SK-N-SH (cell line): ENCODE results near the gene FYCO1. TPM values are rescaled to one million over a fixed set of nuclear protein-coding genes. Genes with fewer than 3 reads are reported as not detected.

Source experiments
- CTCF ChIA-PET: fragments of 300-600, 350-600 bp; formaldehyde crosslinking; extraction: SDS; loops from one replicate; lab custom pipeline; 2021; lab: Yijun Ruan, JAX
- POLR2A ChIA-PET: fragments of 350-600 bp; sonication (Branson Sonifier 250); formaldehyde crosslinking; extraction: SDS; loops from one replicate; lab custom pipeline; 2020; ENCODE audit warnings: antibody characterized with exemption, inconsistent platforms; lab: Yijun Ruan, JAX
- DNase-seq: peaks from one replicate; pipeline ENCODE4 v3.0.0; 2012
- H2AFZ ChIP-seq: fragments of 200-600 bp; sonication (generic); 2 replicates; pipeline ENCODE4 v1.8.1; 2016; ENCODE audit warnings: antibody characterized with exemption, mild to moderate bottlenecking, low read depth
- H3F3A ChIP-seq: fragments of 200-600 bp; sonication (generic); replicated peaks from 2 replicates; pipeline ENCODE3; 2016; ENCODE audit warnings: antibody characterized with exemption, mild to moderate bottlenecking; ENCODE audit not compliant: insufficient read depth
- H3K27ac ChIP-seq, 2 experiments: fragments of 200-500 bp in 1 of 2; fragments of 200-600 bp in 1 of 2; sonication (Bioruptor generic) in 1 of 2; sonication (generic), shearing (Covaris generic) in 1 of 2; 2 replicates each; pipeline versions ENCODE4 v1.5.1 to v1.6.1; 2014 to 2016; ENCODE audit warnings: low read depth in 2 of 2, inconsistent platforms in 1 of 2, low read length in 1 of 2, mild to moderate bottlenecking in 1 of 2, mixed read lengths in 1 of 2
- H3K27me3 ChIP-seq: fragments of 200-600 bp; sonication (generic), shearing (Covaris generic); 2 replicates; pipeline ENCODE4 v1.6.1; 2016; ENCODE audit warnings: mixed run types; ENCODE audit not compliant: insufficient read depth
- H3K36me3 ChIP-seq, 2 experiments: fragments of 200-500 bp in 1 of 2; fragments of 200-600 bp in 1 of 2; sonication (Bioruptor generic) in 1 of 2; sonication (generic) in 1 of 2; replicated peaks in 1 of 2; 2 replicates each; pipeline versions ENCODE3 to v1.5.1; 2014 to 2016; ENCODE audit warnings: low read length in 1 of 2, mild to moderate bottlenecking in 1 of 2; ENCODE audit not compliant: insufficient read depth in 2 of 2, control insufficient read depth in 1 of 2
- H3K4me1 ChIP-seq, 2 experiments: fragments of 200-500 bp in 1 of 2; fragments of 200-600 bp in 1 of 2; sonication (Bioruptor generic) in 1 of 2; sonication (generic), shearing (Covaris generic) in 1 of 2; 2 replicates each; pipeline versions ENCODE4 v1.5.1 to v1.6.1; 2014 to 2016; ENCODE audit warnings: low read depth in 1 of 2, low read length in 1 of 2, mixed run types in 1 of 2; ENCODE audit not compliant: insufficient read depth in 2 of 2, control insufficient read depth in 1 of 2
- H3K4me2 ChIP-seq: fragments of 200-600 bp; sonication (generic), shearing (Covaris generic); 2 replicates; pipeline ENCODE4 v1.6.1; 2017; ENCODE audit warnings: mixed run types
- H3K4me3 ChIP-seq, 2 experiments: fragments of 200-500 bp in 1 of 2; fragments of 200-600 bp in 1 of 2; sonication (Bioruptor generic) in 1 of 2; sonication (generic), shearing (Covaris generic) in 1 of 2; 2 replicates each; pipeline versions ENCODE4 v1.5.1 to v1.8.1; 2014 to 2016; ENCODE audit warnings: low read depth in 2 of 2, inconsistent platforms in 1 of 2, low read length in 1 of 2, mild to moderate bottlenecking in 1 of 2, mixed read lengths in 1 of 2, moderate library complexity in 1 of 2
- H3K79me2 ChIP-seq: fragments of 200-600 bp; sonication (generic); 2 replicates; pipeline ENCODE4 v1.8.1; 2017; ENCODE audit warnings: mild to moderate bottlenecking; ENCODE audit not compliant: insufficient read depth
- H3K9ac ChIP-seq: fragments of 200-600 bp; sonication (generic); 2 replicates; pipeline ENCODE4 v1.6.1; 2017; ENCODE audit warnings: mixed run types
- H3K9me2 ChIP-seq: fragments of 200-600 bp; sonication (generic); 2 replicates; pipeline ENCODE4 v1.6.1; 2017; ENCODE audit warnings: mixed run types
- H3K9me3 ChIP-seq: fragments of 200-600 bp; sonication (generic); 2 replicates; pipeline ENCODE4 v1.6.1; 2017; ENCODE audit warnings: mixed run types, mild to moderate bottlenecking, moderate library complexity
- H4K20me1 ChIP-seq: fragments of 200-600 bp; sonication (generic); 2 replicates; pipeline ENCODE4 v1.6.1; 2017; ENCODE audit warnings: mild to moderate bottlenecking, mixed run types; ENCODE audit not compliant: insufficient read depth
- EZH2phosphoT487 ChIP-seq: fragments of 200-600 bp; sonication (generic); IDR thresholded peaks from 2 replicates; pipeline ENCODE4 v1.6.1; 2017; ENCODE audit warnings: low read depth, mixed run types, mild to moderate bottlenecking, antibody characterized with exemption, moderate library complexity, borderline replicate concordance
- FOXJ3 ChIP-seq: sonication (generic); formaldehyde crosslinking; IDR thresholded peaks from 2 replicates; pipeline ENCODE4 v1.5.1; 2020; ENCODE audit warnings: mild to moderate bottlenecking, missing genetic modification reagents
- GABPA ChIP-seq: IDR thresholded peaks from 2 replicates; pipeline ENCODE4 v1.4.0; 2012; ENCODE audit warnings: low read depth, mild to moderate bottlenecking
- NFIC ChIP-seq: IDR thresholded peaks from 2 replicates; pipeline ENCODE4 v1.4.0; 2012; ENCODE audit warnings: borderline replicate concordance
- RAD21 ChIP-seq: IDR thresholded peaks from 2 replicates; pipeline ENCODE4 v1.6.1; 2012; ENCODE audit warnings: mild to moderate bottlenecking, low read length
- RFX5 ChIP-seq: IDR thresholded peaks from 2 replicates; pipeline ENCODE4 v1.6.1; 2012; ENCODE audit warnings: mild to moderate bottlenecking, improper control_type of control experiment, low read length
- RXRA ChIP-seq: IDR thresholded peaks from 2 replicates; pipeline ENCODE4 v1.4.0; 2012; ENCODE audit warnings: low read depth, mild to moderate bottlenecking, borderline replicate concordance
- SIN3A ChIP-seq: IDR thresholded peaks from 2 replicates; pipeline ENCODE4 v1.6.1; 2012; ENCODE audit warnings: low read depth, mild to moderate bottlenecking, low read length, moderate library complexity, borderline replicate concordance
- TAF1 ChIP-seq: IDR thresholded peaks from 2 replicates; pipeline ENCODE4 v1.6.1; 2012; ENCODE audit warnings: low read depth, mild to moderate bottlenecking, low read length, moderate library complexity, borderline replicate concordance
- TEAD4 ChIP-seq: IDR thresholded peaks from 2 replicates; pipeline ENCODE4 v1.4.0; 2012; ENCODE audit warnings: mild to moderate bottlenecking, borderline replicate concordance; ENCODE audit not compliant: insufficient read depth
- WGBS: methylation state at CpG from one replicate; pipeline ENCODE4 v1.1.6; 2017; ENCODE audit warnings: low lambda C conversion rate; 5-methylcytosine and 5-hydroxymethylcytosine counted together
- polyA plus RNA-seq, 3 experiments: library from polyadenylated mRNA; depleted of rRNA; stranded (reverse); fragments of >200 nt; gene quantifications; 2 replicates each; pipeline ENCODE4 v1.2.3, GENCODE V29; 2012
- TF ChIP-seq, protein P1 (sequence below): IDR thresholded peaks from 2 replicates; pipeline ENCODE4 v1.4.0; 2012; ENCODE audit warnings: low read depth, borderline replicate concordance
- TF ChIP-seq, protein P2 (sequence below): IDR thresholded peaks from 2 replicates; pipeline ENCODE4 v1.6.1; 2012; ENCODE audit warnings: mild to moderate bottlenecking, low read depth, low read length, moderate library complexity
- TF ChIP-seq, protein P3 (sequence below): IDR thresholded peaks from 2 replicates; pipeline ENCODE4 v1.4.0; 2012; ENCODE audit warnings: low read depth, borderline replicate concordance

Gene FYCO1
- polyA plus RNA-seq, 1 of the 3 experiments (the other 2 are of a cell fraction), result 5.5 TPM

DNA sequence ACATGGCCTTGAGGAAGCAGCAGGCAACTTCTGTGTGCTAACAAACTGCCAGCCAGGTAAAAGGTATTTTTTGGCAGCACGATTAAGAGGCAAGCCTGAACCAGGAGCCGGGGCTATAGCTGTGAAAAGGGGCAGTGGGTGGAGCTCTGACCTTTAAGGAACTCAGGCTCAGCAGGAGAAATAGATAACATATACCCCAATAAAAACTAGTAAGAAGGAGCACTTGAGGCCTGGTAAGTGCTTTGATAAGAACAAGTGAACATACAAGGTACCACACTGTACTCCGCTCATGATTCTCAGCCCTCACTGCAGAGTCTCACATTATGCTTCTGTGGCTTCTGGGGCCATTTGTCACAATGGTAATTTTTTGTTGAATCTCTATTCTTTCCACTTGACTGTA is 5.4 kb downstream of the FYCO1 start:
- H3K9ac ChIP-seq, result no peak overlapping the region
- H3F3A ChIP-seq, result peaks cover 17% of the 10 kb centered on the region
- H4K20me1 ChIP-seq, result no peaks in the 10 kb centered on the region
- H3K9me2 ChIP-seq, result no peaks in the 10 kb centered on the region
- no peak for TF ChIP-seq RAD21
- no peak for TF ChIP-seq TAF1
- TF ChIP-seq FOXJ3 (CRISPR knock-in tag), result no peak
- no peak for TF ChIP-seq NFIC
- no peak for TF ChIP-seq RXRA
- TF ChIP-seq, protein P1, sequence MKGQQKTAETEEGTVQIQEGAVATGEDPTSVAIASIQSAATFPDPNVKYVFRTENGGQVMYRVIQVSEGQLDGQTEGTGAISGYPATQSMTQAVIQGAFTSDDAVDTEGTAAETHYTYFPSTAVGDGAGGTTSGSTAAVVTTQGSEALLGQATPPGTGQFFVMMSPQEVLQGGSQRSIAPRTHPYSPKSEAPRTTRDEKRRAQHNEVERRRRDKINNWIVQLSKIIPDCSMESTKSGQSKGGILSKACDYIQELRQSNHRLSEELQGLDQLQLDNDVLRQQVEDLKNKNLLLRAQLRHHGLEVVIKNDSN, result no peak
- no peak for TF ChIP-seq TEAD4
- TF ChIP-seq RFX5, result no peak
- no peak for TF ChIP-seq EZH2phosphoT487
- no peak for TF ChIP-seq SIN3A
- TF ChIP-seq, protein P2, sequence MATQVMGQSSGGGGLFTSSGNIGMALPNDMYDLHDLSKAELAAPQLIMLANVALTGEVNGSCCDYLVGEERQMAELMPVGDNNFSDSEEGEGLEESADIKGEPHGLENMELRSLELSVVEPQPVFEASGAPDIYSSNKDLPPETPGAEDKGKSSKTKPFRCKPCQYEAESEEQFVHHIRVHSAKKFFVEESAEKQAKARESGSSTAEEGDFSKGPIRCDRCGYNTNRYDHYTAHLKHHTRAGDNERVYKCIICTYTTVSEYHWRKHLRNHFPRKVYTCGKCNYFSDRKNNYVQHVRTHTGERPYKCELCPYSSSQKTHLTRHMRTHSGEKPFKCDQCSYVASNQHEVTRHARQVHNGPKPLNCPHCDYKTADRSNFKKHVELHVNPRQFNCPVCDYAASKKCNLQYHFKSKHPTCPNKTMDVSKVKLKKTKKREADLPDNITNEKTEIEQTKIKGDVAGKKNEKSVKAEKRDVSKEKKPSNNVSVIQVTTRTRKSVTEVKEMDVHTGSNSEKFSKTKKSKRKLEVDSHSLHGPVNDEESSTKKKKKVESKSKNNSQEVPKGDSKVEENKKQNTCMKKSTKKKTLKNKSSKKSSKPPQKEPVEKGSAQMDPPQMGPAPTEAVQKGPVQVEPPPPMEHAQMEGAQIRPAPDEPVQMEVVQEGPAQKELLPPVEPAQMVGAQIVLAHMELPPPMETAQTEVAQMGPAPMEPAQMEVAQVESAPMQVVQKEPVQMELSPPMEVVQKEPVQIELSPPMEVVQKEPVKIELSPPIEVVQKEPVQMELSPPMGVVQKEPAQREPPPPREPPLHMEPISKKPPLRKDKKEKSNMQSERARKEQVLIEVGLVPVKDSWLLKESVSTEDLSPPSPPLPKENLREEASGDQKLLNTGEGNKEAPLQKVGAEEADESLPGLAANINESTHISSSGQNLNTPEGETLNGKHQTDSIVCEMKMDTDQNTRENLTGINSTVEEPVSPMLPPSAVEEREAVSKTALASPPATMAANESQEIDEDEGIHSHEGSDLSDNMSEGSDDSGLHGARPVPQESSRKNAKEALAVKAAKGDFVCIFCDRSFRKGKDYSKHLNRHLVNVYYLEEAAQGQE, result no peak
- TF ChIP-seq, protein P3, sequence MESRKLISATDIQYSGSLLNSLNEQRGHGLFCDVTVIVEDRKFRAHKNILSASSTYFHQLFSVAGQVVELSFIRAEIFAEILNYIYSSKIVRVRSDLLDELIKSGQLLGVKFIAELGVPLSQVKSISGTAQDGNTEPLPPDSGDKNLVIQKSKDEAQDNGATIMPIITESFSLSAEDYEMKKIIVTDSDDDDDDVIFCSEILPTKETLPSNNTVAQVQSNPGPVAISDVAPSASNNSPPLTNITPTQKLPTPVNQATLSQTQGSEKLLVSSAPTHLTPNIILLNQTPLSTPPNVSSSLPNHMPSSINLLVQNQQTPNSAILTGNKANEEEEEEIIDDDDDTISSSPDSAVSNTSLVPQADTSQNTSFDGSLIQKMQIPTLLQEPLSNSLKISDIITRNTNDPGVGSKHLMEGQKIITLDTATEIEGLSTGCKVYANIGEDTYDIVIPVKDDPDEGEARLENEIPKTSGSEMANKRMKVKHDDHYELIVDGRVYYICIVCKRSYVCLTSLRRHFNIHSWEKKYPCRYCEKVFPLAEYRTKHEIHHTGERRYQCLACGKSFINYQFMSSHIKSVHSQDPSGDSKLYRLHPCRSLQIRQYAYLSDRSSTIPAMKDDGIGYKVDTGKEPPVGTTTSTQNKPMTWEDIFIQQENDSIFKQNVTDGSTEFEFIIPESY, result no peak
- no peak for TF ChIP-seq GABPA
- WGBS, result 81% methylated on average over 3 of the region's 3 CpGs
- H3K79me2 ChIP-seq, result peaks cover 27% of the 10 kb centered on the region; the same call in 1 of the 2 replicates
- no peak overlapping the region for H3K4me2 ChIP-seq
- H3K36me3 ChIP-seq, result no peaks in the 10 kb centered on the region
- H3K27ac ChIP-seq, result no peak overlapping the region
- no peak for DNase-seq
- ChIA-PET CTCF (no interaction called here), POLR2A (no interaction called here)
- H3K27me3 ChIP-seq, result no peaks in the 10 kb centered on the region
- H2AFZ ChIP-seq, result no peak overlapping the region
- H3K4me1 ChIP-seq, result peaks cover 35 to 62% of the 10 kb centered on the region in 2 experiments
- H3K4me3 ChIP-seq, result no peak overlapping the region
- no peaks in the 10 kb centered on the region for H3K9me3 ChIP-seq
